Activated CD8-positive, alpha-beta memory T cell treated with anti-CD3 and anti-CD28 coated beads, Interleukin-2, amount 10 ng/mL, durations not matched to agents 7 days and 5 days (primary cell): ENCODE measurements around the gene KRTAP10-8. TPM values are rescaled to one million over a fixed set of nuclear protein-coding genes. Genes with fewer than 3 reads are reported as not detected.
A peak's percentile ranks its signal among the peaks of the same experiment; 100 is the strongest.

Experiments
- ATAC-seq: fragments of 150-1000 bp; cut with Tn5 transposase; one replicate; pipeline ENCODE4 v1.10.0; 2021; ENCODE audit warnings: moderate library complexity
- CTCF ChIA-PET: fragments of 350-600 bp; sonication (Branson Sonifier 250); formaldehyde crosslinking; loops from one replicate; lab custom pipeline; 2021; ENCODE audit warnings: antibody characterized with exemption; lab: Charles Lee
- DNase-seq: peaks from one replicate; pipeline ENCODE4 v3.0.0-alpha.2; 2020
- H3K27ac Mint-ChIP-seq: one replicate; pipeline ENCODE4 v1.8.0; 2021; ENCODE audit warnings: mild to moderate bottlenecking, mixed read lengths
- H3K27me3 Mint-ChIP-seq: one replicate; pipeline ENCODE4 v1.8.0; 2021; ENCODE audit warnings: mixed read lengths
- H3K36me3 Mint-ChIP-seq: one replicate; pipeline ENCODE4 v1.8.0; 2021; ENCODE audit warnings: mild to moderate bottlenecking, mixed read lengths
- H3K4me1 Mint-ChIP-seq: one replicate; pipeline ENCODE4 v1.8.0; 2021; ENCODE audit warnings: mixed read lengths
- H3K4me3 Mint-ChIP-seq: one replicate; pipeline ENCODE4 v1.8.0; 2021; ENCODE audit warnings: mild to moderate bottlenecking, moderate library complexity, mixed read lengths
- H3K9me3 Mint-ChIP-seq: one replicate; pipeline ENCODE4 v1.8.0; 2022; ENCODE audit warnings: low read depth, mixed read lengths
- total RNA-seq, 2 experiments: library from RNA; stranded (reverse); gene quantifications; one replicate each; pipeline ENCODE4 v1.2.3, GENCODE V29; 2021

Gene KRTAP10-8, protein sequence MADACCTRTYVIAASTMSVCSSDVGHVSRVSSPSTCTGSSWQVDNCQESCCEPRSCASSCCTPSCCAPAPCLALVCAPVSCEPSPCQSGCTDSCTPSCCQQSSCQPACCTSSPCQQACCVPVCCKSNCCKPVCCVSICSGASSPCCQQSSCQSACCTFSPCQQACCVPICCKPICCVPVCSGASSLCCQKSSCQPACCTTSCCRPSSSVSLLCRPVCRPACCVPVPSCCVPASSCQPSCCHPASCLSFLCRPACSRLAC
- total RNA-seq, result not detected

- CTCF ChIA-PET, result no interaction called here
- peaks cover 6% of the 10 kb centered on the region for H3K36me3 Mint-ChIP-seq
- ATAC-seq, result no peak
Observed at GRCh38 chr21:44612029-44612486, at the start of gene KRTAP10-8. TSS of gene KRTAP10-8 (plus strand) at chr21:44612079. CDS start at chr21:44612101, 22 bp downstream.

GRCh38 chr21:44564099-44564498 is 47.8 kb upstream of the KRTAP10-8 start:
- Mint-ChIP-seq H3K27ac (no peak overlapping the region), H3K4me1 (peaks cover 12% of the 10 kb centered on the region), H3K27me3 (peaks cover 17% of the 10 kb centered on the region), H3K4me3 (no peak overlapping the region), H3K36me3 (peaks cover 10% of the 10 kb centered on the region), H3K9me3 (peaks cover 2% of the 10 kb centered on the region)
- DNase-seq (no peak), ATAC-seq (no peak)
- CTCF ChIA-PET, result no interaction called here

More at GRCh38 chr21:44612029-44612486, at the start of gene KRTAP10-8:
- no peak for DNase-seq
- Mint-ChIP-seq H3K27me3 (peaks cover 6% of the 10 kb centered on the region), H3K27ac (no peak within 1 kb of the TSS), H3K9me3 (peaks cover 16% of the 10 kb centered on the region), H3K4me3 (no peak within 1 kb of the TSS), H3K4me1 (no peaks in the 10 kb centered on the region)

GRCh38 chr21:44564886-44565598 is 46.8 kb upstream of the KRTAP10-8 start:
- Mint-ChIP-seq H3K4me3 (peak overlapping the region; percentile 44), H3K27me3 (peaks cover 17% of the 10 kb centered on the region), H3K4me1 (peaks cover 12% of the 10 kb centered on the region), H3K27ac (peak overlapping the region; percentile 84), H3K9me3 (peaks cover under 1% of the 10 kb centered on the region), H3K36me3 (peaks cover 9% of the 10 kb centered on the region)
- ATAC-seq, result peak; percentile 67
- CTCF ChIA-PET, result no interaction called here
- DNase-seq, result no peak

DNA sequence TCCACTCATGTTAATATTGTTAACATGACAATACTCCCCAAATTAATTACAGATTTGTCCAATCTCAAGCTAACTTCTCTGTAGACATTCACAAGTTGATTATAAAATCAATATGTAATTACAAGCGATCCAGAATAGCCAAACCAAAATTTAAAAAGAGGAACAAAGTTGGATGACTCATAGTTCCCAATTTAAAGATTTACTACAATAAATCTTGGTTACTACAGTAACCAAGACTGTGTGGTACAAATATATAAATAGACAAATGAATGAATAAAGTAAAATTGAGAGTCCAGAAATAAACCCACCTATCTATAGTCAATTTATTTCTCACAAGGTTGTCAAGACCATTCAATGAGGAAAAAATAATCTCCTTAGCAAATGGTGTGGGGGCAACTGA is 45.5 kb upstream of the KRTAP10-8 start:
- no peak for ATAC-seq
- Mint-ChIP-seq H3K27ac (no peak overlapping the region), H3K4me3 (no peak overlapping the region), H3K27me3 (peaks cover 5% of the 10 kb centered on the region), H3K4me1 (peaks cover 12% of the 10 kb centered on the region), H3K36me3 (peaks cover 9% of the 10 kb centered on the region), H3K9me3 (no peaks in the 10 kb centered on the region)
- CTCF ChIA-PET, result no interaction called here
- no peak for DNase-seq

DNA sequence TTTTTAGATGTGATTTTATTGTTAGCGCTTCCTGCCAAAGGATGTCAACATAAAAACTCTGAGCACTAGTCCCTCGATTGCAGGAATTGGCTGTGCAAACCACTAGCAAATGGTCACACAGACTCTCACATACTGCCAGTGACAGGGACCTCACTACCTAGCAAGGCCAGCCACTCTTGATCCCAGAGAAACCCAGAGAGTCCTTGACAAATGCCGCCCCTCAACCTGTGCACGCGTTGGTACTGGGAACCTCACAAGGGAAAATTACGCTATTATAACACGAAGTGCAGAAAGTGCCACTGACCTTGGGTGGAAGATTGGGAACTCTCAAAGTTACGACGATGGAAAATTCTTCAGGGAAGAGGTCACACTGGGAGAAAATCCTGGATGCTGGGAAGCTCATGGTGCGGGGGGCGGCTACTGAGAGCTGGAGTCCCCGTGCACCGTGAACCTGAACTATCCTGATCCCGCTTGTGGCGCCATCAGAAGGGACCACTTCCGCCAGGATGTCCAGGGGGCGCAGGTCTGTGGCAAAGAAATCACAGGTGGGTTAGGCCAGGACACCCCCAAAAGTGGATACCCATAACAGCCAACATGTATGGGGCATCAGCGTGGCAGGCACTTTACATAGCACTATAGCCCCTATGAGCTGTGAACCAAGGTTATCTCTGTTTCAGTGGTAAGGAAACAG is 44.3 kb upstream of the KRTAP10-8 start:
- no peaks in the 10 kb centered on the region for H3K9me3 Mint-ChIP-seq
- H3K27ac Mint-ChIP-seq, result no peak overlapping the region
- no peak overlapping the region for H3K4me3 Mint-ChIP-seq
- no peak for ATAC-seq
- no peak for DNase-seq
- H3K36me3 Mint-ChIP-seq, result peaks cover 4% of the 10 kb centered on the region
- H3K27me3 Mint-ChIP-seq, result peaks cover under 1% of the 10 kb centered on the region
- CTCF ChIA-PET, result no interaction called here
- H3K4me1 Mint-ChIP-seq, result peaks cover 12% of the 10 kb centered on the region

GRCh38 chr21:44568261-44568660 is 43.6 kb upstream of the KRTAP10-8 start:
- H3K4me1 Mint-ChIP-seq, result peaks cover 12% of the 10 kb centered on the region
- ATAC-seq, result no peak
- H3K36me3 Mint-ChIP-seq, result peaks cover 3% of the 10 kb centered on the region
- no peaks in the 10 kb centered on the region for H3K9me3 Mint-ChIP-seq
- CTCF ChIA-PET, result no interaction called here
- H3K27me3 Mint-ChIP-seq, result no peaks in the 10 kb centered on the region
- DNase-seq, result peak; percentile 31
- H3K4me3 Mint-ChIP-seq, result no peak overlapping the region
- no peak overlapping the region for H3K27ac Mint-ChIP-seq

GRCh38 chr21:44568667-44569556 is 43.0 kb upstream of the KRTAP10-8 start:
- no peaks in the 10 kb centered on the region for H3K9me3 Mint-ChIP-seq
- DNase-seq (peak; percentile 34), ATAC-seq (no peak)
- peaks cover 12% of the 10 kb centered on the region for H3K4me1 Mint-ChIP-seq
- CTCF ChIA-PET, result no interaction called here
- peak overlapping the region; percentile 42 for H3K27ac Mint-ChIP-seq
- H3K4me3 Mint-ChIP-seq, result no peak overlapping the region
- H3K27me3 Mint-ChIP-seq, result no peaks in the 10 kb centered on the region
- peaks cover under 1% of the 10 kb centered on the region for H3K36me3 Mint-ChIP-seq

DNA sequence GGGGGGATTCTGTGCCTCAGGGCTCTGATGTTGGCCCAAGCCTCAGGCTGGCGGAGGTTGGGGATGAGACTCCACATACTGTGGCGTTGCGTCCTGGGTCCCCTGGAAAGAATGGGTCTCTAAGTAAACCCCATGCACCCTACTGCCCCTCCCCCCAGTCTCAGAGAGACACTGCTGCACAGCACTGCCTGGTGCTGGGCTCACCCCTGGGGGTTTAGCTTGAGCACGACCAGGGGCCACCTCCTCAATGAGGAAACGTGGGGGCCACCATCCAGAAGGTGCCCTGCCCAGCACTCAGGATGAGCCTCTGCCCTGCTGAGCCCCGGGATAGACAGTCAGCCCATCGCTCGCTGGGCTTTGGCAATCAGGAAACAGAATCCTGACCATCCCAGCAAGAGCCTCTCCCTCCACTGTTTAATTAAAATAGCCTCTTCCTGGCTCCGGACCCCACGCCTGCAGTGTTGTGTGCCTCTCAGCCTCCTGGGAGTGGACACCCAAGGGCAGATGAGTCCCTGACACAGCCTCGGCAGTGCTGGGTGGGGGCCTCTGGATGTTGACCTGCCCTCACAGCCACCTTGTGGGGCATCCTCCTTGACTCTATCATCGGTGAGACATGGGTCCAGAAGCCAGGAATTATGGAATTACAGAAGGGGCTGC is 41.9 kb upstream of the KRTAP10-8 start:
- H3K27me3 Mint-ChIP-seq, result peaks cover 3% of the 10 kb centered on the region
- H3K27ac Mint-ChIP-seq, result no peak overlapping the region
- DNase-seq (peak; percentile 34), ATAC-seq (no peak)
- no peaks in the 10 kb centered on the region for H3K9me3 Mint-ChIP-seq
- peaks cover 6% of the 10 kb centered on the region for H3K4me1 Mint-ChIP-seq
- H3K4me3 Mint-ChIP-seq, result no peak overlapping the region
- no peaks in the 10 kb centered on the region for H3K36me3 Mint-ChIP-seq
- CTCF ChIA-PET, result no interaction called here

GRCh38 chr21:44571296-44571695 is 40.6 kb upstream of the KRTAP10-8 start:
- CTCF ChIA-PET, result no interaction called here
- H3K4me3 Mint-ChIP-seq, result no peak overlapping the region
- H3K36me3 Mint-ChIP-seq, result no peaks in the 10 kb centered on the region
- peaks cover 2% of the 10 kb centered on the region for H3K9me3 Mint-ChIP-seq
- no peaks in the 10 kb centered on the region for H3K4me1 Mint-ChIP-seq
- H3K27me3 Mint-ChIP-seq, result peaks cover 3% of the 10 kb centered on the region
- DNase-seq (peak; percentile 16), ATAC-seq (no peak)
- H3K27ac Mint-ChIP-seq, result no peak overlapping the region

- Mint-ChIP-seq H3K9me3 (peaks cover 5% of the 10 kb centered on the region), H3K27ac (no peak overlapping the region), H3K4me1 (no peaks in the 10 kb centered on the region), H3K27me3 (peaks cover 3% of the 10 kb centered on the region), H3K4me3 (no peak overlapping the region), H3K36me3 (no peaks in the 10 kb centered on the region)
- CTCF ChIA-PET, result no interaction called here
- ATAC-seq (no peak), DNase-seq (peak; percentile 39)
Observed at GRCh38 chr21:44571844-44572782, 39.8 kb upstream of the KRTAP10-8 start.

DNA sequence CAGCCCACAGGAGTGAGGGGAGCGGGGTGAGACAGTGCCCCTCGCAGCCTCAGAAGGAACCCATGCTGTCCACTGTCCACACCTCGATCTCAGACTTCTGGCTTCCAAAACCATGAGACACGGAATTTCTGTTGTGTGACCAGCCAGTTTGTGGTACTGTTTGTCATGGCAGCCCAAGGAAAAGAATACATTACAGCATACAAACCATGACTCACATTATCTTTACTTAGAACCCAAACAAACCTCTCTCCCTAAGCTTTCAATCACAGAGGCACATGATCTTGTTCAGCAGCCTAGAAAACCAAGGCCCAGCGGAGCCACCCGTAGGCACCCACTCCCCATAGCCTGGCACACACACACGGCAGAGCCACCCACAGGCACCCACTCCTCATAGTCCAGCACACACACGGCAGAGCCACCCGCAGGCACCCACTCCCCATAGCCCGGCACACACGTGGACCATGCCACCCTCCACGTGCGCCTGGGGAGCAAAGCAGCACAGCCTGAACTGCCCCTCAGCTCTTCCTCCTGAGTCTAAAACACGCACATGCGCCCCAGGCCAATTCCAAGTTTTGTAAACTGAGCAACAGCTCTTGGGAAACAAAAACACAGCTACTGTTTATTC is 38.8 kb upstream of the KRTAP10-8 start:
- no peaks in the 10 kb centered on the region for H3K4me1 Mint-ChIP-seq
- DNase-seq (peak; percentile 23), ATAC-seq (no peak)
- CTCF ChIA-PET, result no interaction called here
- no peak overlapping the region for H3K4me3 Mint-ChIP-seq
- H3K36me3 Mint-ChIP-seq, result peaks cover 4% of the 10 kb centered on the region
- H3K9me3 Mint-ChIP-seq, result peaks cover 13% of the 10 kb centered on the region
- no peak overlapping the region for H3K27ac Mint-ChIP-seq
- peaks cover 3% of the 10 kb centered on the region for H3K27me3 Mint-ChIP-seq
